Kidney (tissue), 14 donors: ENCODE measurements around the gene INPP4A. TPM values are rescaled to one million over a fixed set of nuclear protein-coding genes. Genes with fewer than 3 reads are reported as not detected.

Source experiments
- DNase-seq, 5 donors: peaks; one replicate each; pipeline ENCODE4 v3.0.0-alpha.2; 2013 to 2020
- FAIRE-seq: peaks from 2 replicates; lab custom pipeline; 2012; peaks lifted over from hg19 to GRCh38; lab: Jason Lieb, UNC
- H3K27ac ChIP-seq, 2 donors: one replicate each; pipeline ENCODE4 v1.7.0; 2013; ENCODE audit warnings: low read depth in 2 of 2, low read length in 2 of 2, inconsistent platforms in 1 of 2
- H3K27me3 ChIP-seq: one replicate; pipeline ENCODE4 v1.7.1; 2013; ENCODE audit warnings: low read length, inconsistent platforms; ENCODE audit not compliant: control insufficient read depth, insufficient read depth
- H3K36me3 ChIP-seq, 3 donors: one replicate each; pipeline versions ENCODE4 v1.7.0 to v1.7.1; 2013; ENCODE audit warnings: low read length in 3 of 3, control low read depth in 1 of 3, inconsistent platforms in 1 of 3; ENCODE audit not compliant: insufficient read depth in 3 of 3, control insufficient read depth in 2 of 3
- H3K4me1 ChIP-seq, 3 donors: one replicate each; pipeline versions ENCODE4 v1.7.0 to v1.7.1; 2013; ENCODE audit warnings: low read length in 3 of 3, inconsistent platforms in 1 of 3, low read depth in 1 of 3; ENCODE audit not compliant: control insufficient read depth in 2 of 3, insufficient read depth in 2 of 3
- H3K4me3 ChIP-seq, 3 donors: one replicate each; pipeline versions ENCODE4 v1.7.0 to v1.8.1; 2013; ENCODE audit warnings: low read length in 3 of 3, control low read depth in 1 of 3, inconsistent platforms in 1 of 3
- H3K9ac ChIP-seq, 3 donors: one replicate each; pipeline versions ENCODE4 v1.7.0 to v1.7.1; 2013; ENCODE audit warnings: low read length in 3 of 3, control low read depth in 1 of 3, inconsistent platforms in 1 of 3
- H3K9me3 ChIP-seq, 3 donors: one replicate each; pipeline versions ENCODE4 v1.7.0 to v1.7.1; 2013; ENCODE audit warnings: low read length in 3 of 3, control low read depth in 1 of 3, inconsistent platforms in 1 of 3; ENCODE audit not compliant: control insufficient read depth in 2 of 3, insufficient read depth in 1 of 3
- CTCF ChIP-seq: IDR thresholded peaks from 3 replicates; pipeline ENCODE4 v1.5.1; 2012; ENCODE audit warnings: mild to moderate bottlenecking, moderate library complexity, borderline replicate concordance; ENCODE audit not compliant: insufficient read depth; ENCODE audit errors: extremely low read depth
- intact Hi-C: fragments of 100-400 bp; cut with DNase I; formaldehyde crosslinking; loops from one replicate; pipeline ENCODE4 v1.11.1; 2022
- polyA plus RNA-seq: library from polyadenylated mRNA; stranded (reverse); fragments of 350-450 nt; fragmentation: Illumina TruSeq; extraction: RNeasy Lipid Tissue Mini Kit (QIAGEN cat#74804); gene quantifications from one replicate; pipeline ENCODE4 v1.2.3, GENCODE V29; 2014; ENCODE audit warnings: low read depth, low replicate concordance; ENCODE audit not compliant: insufficient read depth
- total RNA-seq: library from RNA; stranded (reverse); fragmentation: NEBNext Ultra II Directional; extraction: Animal tissue kit (Norgen Biotek cat#: 25700); gene quantifications from one replicate; pipeline ENCODE4 v1.2.1, GENCODE V29; 2021
- donor health status: control.
- donor health status: control.
- donor health status: control.
- donor health status: control.
- donor health status: control.
- donor health status: DM: yes; HTN: yes; CAD: no.
- donor health status: Normal renal cell carcinoma (clear cell type).

The INPP4A gene
- total and polyA plus RNA-seq, 2 donors from 2014 or later = 4.1 to 27.9 TPM

DNA sequence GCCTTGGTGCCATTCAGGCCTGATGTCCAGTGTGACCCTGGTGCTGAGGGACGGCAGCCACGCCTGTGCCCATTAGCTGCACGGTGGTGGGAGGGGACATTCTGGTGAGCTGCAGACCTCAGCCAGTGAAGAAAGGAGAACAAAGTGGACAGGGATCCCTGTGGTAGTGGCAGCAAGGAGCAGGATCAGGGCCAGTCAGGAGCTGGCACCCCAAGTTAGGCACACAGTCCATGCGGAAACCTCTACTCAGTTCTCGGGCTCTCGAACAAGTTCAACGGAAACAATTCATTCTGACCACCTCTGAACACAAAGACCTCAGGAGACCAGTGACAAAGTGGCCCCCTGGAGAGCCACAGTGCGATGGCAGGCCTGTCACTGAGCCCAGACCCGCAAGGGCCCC lies 133.6 kb downstream of the INPP4A start:
- FAIRE-seq (no peak), DNase-seq (no peak)
- no peaks in the 10 kb centered on the region for H3K27me3 ChIP-seq
- no peaks in the 10 kb centered on the region for H3K9me3 ChIP-seq
- no peak overlapping the region for H3K4me3 ChIP-seq
- no peak for TF ChIP-seq CTCF
- H3K36me3 ChIP-seq = peaks cover 3 to 10% (median 5%) of the 10 kb centered on the region in 3 donors
- intact Hi-C loops = no loop called here
- no peak overlapping the region for H3K27ac ChIP-seq
- H3K9ac ChIP-seq = no peak overlapping the region
- no peaks in the 10 kb centered on the region for H3K4me1 ChIP-seq

DNA sequence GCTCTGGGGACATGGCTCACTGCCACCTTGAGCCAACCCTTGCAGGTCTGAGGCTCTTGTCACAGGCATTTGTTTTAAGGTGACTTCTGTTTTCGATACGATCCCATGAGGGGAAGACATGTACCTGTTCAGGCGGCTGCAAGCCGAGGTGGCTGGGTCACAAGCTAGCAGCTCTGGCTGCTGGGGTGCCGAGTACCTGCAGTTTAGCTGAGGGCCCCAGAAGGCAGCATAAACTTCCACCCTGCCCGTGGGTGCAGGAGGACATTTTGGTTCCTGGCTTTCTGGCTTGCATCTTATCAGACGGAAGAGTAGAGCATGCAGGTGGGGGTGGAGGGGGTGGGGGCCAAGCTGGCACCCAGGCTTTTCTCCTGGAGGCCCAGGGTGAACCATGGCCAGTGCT lies 135.3 kb downstream of the INPP4A start:
- Histone ChIP-seq H3K4me1 (no peaks in the 10 kb centered on the region), H3K27ac (no peak overlapping the region), H3K36me3 (peaks cover 0 to 10% (median 7%) of the 10 kb centered on the region in 3 donors), H3K4me3 (no peak overlapping the region), H3K27me3 (no peaks in the 10 kb centered on the region), H3K9me3 (no peaks in the 10 kb centered on the region), H3K9ac (no peak overlapping the region)
- DNase-seq (no peak), FAIRE-seq (no peak)
- TF ChIP-seq CTCF = no peak
- intact Hi-C loops = no loop called here

DNA sequence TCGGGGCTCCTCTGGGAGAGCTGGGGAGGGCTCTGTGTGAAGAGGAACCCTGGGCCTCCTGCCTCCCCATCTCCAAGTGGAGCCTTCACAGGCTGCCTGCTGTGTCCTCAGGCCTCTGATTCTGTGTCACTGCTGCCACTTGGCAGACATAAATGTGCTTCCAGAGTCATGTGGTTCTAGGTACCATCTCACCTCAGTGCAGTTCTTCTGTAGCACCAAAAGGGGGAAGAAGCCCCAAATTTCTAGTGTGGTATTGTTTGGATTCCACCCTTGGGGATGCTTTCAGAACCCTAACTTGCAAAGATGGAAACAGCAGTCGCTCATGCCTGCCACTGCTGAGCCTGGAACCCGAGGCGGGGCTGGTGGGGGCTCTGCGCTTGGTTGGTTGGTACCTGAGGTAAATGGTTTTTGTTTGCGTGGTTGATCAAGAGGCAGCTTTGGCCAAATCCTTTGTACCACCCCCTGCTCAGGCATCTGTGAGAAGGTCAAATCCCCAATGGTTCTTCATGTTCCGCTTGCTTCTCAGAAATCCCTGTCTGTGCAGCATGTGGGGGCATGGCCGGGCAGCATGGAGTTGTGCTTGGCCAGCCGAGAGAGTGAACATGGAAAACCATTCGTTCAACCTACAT lies 136.1 kb downstream of the INPP4A start:
- TF ChIP-seq CTCF = no peak
- intact Hi-C loops = no loop called here
- H3K36me3 ChIP-seq = peaks cover 0 to 10% (median 7%) of the 10 kb centered on the region in 3 donors
- no peak overlapping the region for H3K4me3 ChIP-seq
- no peaks in the 10 kb centered on the region for H3K27me3 ChIP-seq
- FAIRE-seq = no peak
- no peak overlapping the region for H3K9ac ChIP-seq
- H3K9me3 ChIP-seq = no peaks in the 10 kb centered on the region
- H3K4me1 ChIP-seq = no peaks in the 10 kb centered on the region
- no peak overlapping the region for H3K27ac ChIP-seq
- DNase-seq = no peak

- Histone ChIP-seq H3K4me1 (no peaks in the 10 kb centered on the region), H3K27ac (no peak overlapping the region), H3K27me3 (no peaks in the 10 kb centered on the region), H3K9me3 (no peaks in the 10 kb centered on the region), H3K36me3 (peaks cover 0 to 10% (median 7%) of the 10 kb centered on the region in 3 donors), H3K4me3 (no peak overlapping the region), H3K9ac (no peak overlapping the region)
- no peak for TF ChIP-seq CTCF
- intact Hi-C loops = no loop called here
- FAIRE-seq = no peak
- DNase-seq = no peak
Measured at GRCh38 chr2:98582523-98582922, 137.9 kb downstream of the INPP4A start.
